HG03558 (cell line): ENCODE data around the gene LRRC74B.
"Not testable (repeated sequence)": the region's sequence is repeated elsewhere in the genome, so short reads cannot be mapped to it uniquely, and the experiment has no call there.

ENCODE experiments used
- ATAC-seq: cut with Tn5 transposase; IDR thresholded peaks from one replicate; pipeline ENCODE4 v1.9.1; 2021; ENCODE audit warnings: moderate number of reproducible peaks; ENCODE audit not compliant: unreplicated experiment; ENCODE audit errors: extremely low read depth

LRRC74B gene

DNA sequence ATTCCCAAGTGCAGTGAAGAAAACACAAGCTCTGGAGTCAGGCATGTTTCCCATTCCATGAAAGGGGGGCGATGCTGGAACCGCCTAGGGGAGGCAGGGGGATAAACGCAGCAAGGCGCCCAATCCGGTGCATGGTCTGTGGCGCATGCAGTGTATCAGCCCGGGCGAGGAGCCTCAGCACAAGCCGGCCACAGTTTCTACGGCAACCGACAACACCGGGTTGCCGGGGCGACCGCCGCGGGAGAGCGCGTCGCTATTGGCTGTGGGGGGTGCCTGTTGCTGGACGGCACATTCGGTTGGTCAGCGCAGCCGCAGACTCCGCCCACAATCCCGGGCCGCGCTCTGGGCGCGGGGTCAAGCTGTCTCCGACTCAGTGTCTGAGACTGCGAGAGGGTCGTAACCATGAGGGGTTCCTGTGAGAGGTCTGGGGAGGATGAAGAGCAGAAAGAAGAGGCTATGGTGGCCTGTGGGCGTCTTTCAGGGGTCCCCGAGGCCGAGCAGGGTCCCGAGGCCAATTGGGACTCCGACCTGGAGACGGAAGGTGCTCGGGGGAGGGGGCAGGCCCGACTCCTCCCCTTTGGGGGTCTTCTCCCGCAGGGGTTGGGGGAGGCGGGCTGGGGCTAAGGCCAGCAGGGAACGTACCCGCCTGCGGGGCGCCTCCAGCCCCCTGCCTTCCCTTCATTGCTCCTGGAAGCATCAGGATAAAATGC is at the start of gene LRRC74B:
TSS of gene LRRC74B (plus strand) at position 362 of the 710 bp plus-strand sequence. CDS start at position 403, 41 bp downstream.
- ATAC-seq, result no peak

DNA sequence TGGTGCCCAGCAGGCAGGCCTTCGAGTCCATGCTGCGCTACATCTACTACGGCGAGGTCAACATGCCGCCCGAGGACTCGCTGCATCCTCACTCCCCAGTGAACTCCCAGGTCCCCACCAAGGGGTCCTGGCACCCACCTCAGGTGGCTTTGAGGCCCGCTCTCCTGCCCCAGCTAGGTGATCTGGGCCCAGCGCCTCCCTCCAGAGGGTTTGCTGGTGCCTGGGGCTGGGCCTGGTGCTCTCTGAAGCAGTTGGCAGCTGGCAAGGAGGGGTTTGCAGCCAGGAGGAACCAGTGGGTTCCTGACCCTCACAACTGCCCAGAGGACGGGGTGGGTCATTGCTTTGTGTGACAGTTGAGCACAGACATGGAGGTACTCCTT is 49.7 kb upstream of the LRRC74B start:
- no peak for ATAC-seq

- ATAC-seq, result no peak
These were observed 48.9 kb upstream of the LRRC74B start for GRCh38 chr22:20996598-20997535.

- ATAC-seq, result no peak
These were observed 48.0 kb upstream of the LRRC74B start for GRCh38 chr22:20997536-20998257.

DNA sequence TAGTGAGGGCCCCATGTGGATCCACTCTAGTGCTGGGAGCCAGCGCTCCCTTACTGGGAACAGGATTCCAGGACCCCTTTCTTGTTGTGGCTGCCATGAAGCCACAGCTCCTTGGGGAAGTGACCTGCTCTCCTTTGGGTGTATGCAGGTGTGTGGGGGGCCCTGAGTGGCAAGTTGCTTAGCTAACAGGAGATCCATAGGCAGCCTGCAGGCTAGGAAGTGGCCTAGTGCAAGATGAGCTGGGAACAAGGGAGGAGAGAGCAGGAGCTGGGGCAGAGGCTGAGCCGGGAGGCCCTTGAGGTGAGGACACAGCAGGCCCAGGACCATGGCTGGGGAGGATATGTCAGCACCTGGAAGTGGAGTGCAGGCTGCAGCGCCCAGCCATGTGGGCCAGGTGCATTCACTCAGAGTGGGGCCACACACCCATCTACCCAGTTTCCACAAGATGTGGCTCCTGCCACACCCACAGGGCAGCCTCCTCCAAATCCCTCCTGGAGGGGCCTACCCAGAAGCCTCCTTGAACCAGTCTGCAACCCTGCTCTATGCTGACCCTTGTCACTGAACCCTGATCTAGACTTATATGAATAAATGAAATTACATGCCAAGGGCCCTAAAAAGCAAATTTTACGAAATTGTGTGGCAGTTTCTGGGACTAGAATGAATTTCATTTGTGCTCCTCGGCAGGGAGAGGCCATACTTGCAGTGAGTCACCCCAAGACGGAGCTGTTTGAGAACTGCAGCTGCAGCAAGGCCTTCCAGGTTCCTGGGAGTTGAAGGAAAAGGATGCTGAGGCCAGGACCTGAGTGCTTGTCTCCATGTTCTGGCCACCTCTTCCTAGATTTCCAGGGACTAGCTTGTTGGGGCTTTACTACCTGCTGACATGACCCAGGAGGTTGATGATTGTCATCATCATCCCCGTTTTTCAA is 47.1 kb upstream of the LRRC74B start:
- ATAC-seq, result no peak

GRCh38 chr22:20999350-21000206 is 46.2 kb upstream of the LRRC74B start:
- no peak for ATAC-seq

DNA sequence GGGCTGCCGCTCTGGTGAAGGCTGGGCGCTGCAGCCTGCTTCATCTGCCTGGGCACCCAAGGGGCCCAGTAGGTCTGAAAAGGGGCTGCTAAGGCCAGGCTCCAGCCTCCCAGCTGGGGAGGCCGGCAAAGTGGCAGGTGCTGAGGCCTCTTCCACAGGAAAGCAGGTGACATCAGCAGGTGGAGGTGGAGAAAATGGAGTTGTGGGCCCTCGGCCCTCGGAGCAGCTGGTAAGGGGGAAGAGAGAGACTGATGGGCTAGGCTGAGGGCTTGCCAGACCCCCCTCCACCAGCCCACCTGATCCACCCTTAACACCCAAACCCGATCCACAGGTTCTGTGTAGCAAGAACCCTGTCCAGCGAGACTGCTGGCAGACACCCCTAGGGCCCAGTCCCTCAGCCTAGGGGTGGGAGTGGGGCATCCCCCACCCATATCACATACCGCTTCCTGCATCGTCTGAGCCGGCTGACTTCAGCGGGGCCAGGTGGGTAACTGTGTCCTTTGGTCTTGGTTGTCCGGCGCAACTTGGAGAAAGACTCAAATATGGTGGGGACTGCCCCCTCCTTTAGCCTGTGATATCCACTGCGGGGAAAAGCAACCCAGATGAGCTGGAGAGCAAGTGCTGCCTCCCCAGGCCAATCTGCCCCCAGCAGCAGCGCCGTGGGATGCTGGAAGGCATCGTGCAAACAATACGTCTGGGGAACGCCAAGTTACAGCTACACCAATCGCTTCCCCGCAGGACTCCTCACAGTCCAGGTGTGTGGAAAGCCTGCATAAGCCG is 45.3 kb upstream of the LRRC74B start:
- ATAC-seq, result no peak

DNA sequence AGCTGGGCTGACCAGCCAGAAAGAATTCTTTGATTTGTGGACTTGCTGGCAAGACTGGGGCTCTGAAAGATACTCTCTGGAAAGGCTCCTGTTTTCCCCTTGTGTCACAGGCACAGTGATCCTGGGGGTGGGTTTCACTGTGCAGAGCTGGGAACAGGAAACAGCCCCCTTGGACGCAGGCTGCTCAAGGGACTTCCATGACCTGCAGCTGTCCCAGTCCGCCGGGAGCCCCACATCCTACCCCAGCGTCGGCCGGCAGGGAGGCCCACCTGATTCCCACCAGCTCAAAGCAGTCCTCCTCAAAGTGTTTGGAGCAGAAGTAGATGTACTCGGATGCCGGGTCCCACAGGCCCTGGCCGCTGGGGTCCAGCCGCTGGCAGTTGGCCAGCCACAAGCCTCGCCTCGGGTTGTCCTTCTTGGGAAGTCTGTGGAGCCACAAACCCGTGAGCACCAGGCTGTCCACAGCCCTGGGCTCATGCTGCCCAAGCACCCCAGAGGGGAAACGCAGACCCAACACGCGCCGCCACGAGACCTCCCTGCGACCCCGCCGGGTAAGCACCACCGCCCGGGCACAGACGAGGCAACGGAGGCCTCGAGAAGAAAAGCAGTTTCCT is 44.7 kb upstream of the LRRC74B start:
- no peak for ATAC-seq

DNA sequence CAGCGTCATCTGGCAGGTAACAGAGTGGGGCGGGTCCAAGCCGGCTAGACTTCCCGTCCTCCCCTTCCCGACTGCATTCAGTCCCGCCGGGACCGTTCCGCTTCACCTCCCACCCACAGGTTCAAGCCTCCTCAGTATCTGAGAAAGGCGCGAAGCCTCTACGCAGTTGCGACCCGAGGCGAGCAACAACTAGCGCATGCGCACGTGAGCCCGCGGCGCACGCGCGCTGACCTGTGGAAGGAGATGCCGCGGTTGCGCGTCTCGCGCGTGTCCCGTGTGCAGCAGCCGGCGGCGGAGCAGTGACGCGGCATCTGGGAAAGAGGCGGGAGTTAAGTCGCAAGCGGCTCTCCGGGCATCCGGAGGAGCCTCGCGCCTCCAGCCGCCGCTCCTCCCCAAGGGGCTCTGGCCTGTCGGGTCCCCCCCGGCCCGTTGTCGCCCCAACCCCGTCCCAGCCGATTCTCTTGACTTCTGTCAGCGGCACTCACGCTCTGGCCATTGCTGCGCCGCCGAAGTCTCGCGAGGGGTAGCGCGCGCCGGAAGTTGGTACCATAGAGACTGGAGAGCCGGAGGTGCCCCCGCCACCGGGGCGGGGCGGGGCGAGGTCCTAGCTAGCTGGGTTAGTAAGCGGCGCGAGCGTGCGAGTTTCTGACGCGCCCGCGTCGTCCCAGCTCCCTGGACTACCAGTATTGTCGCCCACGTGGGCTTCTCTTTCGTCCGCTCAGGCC is 44.0 kb upstream of the LRRC74B start, which contains the start of gene THAP7:
TSS of gene THAP7 (minus strand) at position 518 of the 725 bp plus-strand sequence. CDS start at position 311, 207 bp downstream.
- peak; percentile 59 for ATAC-seq

DNA sequence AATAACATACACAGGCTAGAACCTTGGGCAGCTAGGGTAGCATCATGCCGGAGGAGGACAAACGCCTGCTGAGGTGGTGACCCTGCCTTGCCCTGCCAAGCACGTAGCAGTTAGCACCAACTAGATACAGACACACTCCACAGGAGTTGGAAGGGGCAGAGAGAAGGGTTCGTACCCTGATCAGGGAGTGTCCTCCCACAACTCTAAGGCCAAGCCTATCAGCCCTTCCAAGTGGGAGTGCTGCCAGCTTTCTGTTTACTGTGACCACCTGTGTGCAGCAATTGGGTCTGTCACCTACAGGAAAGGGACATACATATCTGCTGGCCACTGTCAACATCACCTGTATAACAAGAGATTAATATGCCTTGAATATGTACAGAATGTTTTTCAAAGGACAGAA is 42.0 kb upstream of the LRRC74B start:
- ATAC-seq, result no peak

DNA sequence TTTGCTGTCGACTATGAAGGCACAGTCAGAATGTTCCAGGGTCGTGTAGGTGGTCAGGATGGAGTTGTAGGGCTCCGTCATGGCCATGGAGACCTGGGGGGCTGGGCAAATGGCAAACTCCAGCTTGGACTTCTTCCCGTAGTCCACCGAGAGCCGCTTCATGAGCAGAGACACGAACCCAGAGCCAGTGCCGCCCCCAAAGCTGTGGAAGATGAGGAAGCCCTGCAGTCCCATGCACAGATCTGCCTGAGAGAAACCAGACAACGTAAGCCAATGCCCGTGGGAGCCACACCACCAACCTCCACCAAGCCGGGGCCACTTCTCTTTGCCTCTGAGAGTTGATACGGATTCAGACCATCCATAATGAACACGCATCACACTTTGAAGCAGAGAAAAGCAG is 36.5 kb upstream of the LRRC74B start:
- ATAC-seq, result not testable (repeated sequence)

DNA sequence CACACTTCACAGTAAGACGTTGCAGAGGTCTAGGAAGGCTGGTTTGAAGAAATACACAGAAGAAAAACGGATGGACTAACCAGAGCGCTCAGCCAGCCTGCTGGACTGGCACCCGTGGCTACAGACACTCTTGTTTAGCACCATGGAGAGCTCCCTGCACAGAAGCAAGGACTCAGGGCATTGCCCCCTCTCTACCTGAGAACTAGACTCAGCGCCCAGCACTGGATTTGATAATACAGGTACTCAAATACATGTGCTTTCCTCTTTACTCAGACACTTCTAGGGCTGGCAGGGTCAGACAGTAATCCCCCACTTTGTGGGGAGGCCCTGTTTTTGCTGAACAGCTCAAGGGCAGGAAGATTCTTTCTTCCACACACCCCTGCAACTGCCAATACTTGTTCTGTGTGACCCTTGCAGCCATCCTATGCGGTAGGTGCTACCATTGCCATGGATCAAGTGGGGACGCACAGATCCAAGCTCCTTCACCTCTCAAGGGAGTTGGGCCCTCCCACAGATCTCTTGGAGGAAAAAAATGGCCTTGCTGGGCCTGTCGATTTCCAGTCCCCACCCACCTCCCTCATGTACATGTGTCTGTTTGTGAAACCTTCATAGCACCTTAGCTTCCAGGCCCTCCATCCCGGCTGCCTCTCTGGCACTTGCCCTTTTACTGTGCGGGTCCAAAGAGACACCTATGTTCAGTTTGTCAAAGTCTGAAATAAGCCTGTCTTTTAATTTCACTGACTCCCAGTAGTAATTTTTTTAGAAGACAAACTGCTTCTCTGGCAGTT is 35.9 kb upstream of the LRRC74B start:
- ATAC-seq, result no peak

GRCh38 chr22:21010426-21011113 is 35.2 kb upstream of the LRRC74B start:
- ATAC-seq, result no peak

- ATAC-seq, result no peak
These were observed 33.0 kb upstream of the LRRC74B start for GRCh38 chr22:21012446-21013407.
